ENCODE measurements around the gene KCNQ1. TPM values are rescaled to one million over a fixed set of nuclear protein-coding genes. Genes with fewer than 3 reads are reported as not detected.
A peak's percentile ranks its signal among the peaks of the same experiment; 100 is the strongest.

KCNQ1 gene
- polyA plus RNA-seq, 4 donors: 18.4 to 54.4 (median 21.3) TPM

GRCh38 chr11:2452321-2453012 is 7.7 kb downstream of the KCNQ1 start:
- peaks cover 0 to 15% (median 0%) of the 10 kb centered on the region in 3 donors for H3K36me3 ChIP-seq (ENCODE audit: control insufficient read depth in 3 of 3, insufficient read depth in 2 of 3, low read depth in 1 of 3, low read length in 3 of 3)
- FAIRE-seq (no peak), DNase-seq (no peak)
- 55 to 73% (median 72%) methylated on average over 20 of the region's 20 CpGs for WGBS, 3 donors
- no peaks in the 10 kb centered on the region for H3K9me3 ChIP-seq (ENCODE audit: control insufficient read depth in 2 of 2, insufficient read depth in 1 of 2, low read depth in 1 of 2, low read length in 1 of 2)
- no peaks in the 10 kb centered on the region for H3K27me3 ChIP-seq (ENCODE audit: control insufficient read depth in 3 of 3, insufficient read depth in 3 of 3, low read length in 3 of 3)
- no peak overlapping the region for H3K27ac ChIP-seq (ENCODE audit: low read depth in 1 of 3, low read length in 2 of 3)
- no peak overlapping the region for H3K4me3 ChIP-seq (ENCODE audit: low read depth in 1 of 3, low read length in 3 of 3)
- H3K4me1 ChIP-seq (ENCODE audit: control insufficient read depth in 3 of 3, insufficient read depth in 2 of 3, low read depth in 1 of 3, low read length in 2 of 3): no peaks in the 10 kb centered on the region

GRCh38 chr11:2453436-2453835 is 8.6 kb downstream of the KCNQ1 start:
- Histone ChIP-seq H3K4me3 (ENCODE audit: low read depth in 1 of 3, low read length in 3 of 3) (no peak overlapping the region), H3K27ac (ENCODE audit: low read depth in 1 of 3, low read length in 2 of 3) (no peak overlapping the region), H3K36me3 (ENCODE audit: control insufficient read depth in 3 of 3, insufficient read depth in 2 of 3, low read depth in 1 of 3, low read length in 3 of 3) (peaks cover 0 to 12% (median 0%) of the 10 kb centered on the region in 3 donors), H3K4me1 (ENCODE audit: control insufficient read depth in 3 of 3, insufficient read depth in 2 of 3, low read depth in 1 of 3, low read length in 2 of 3) (no peaks in the 10 kb centered on the region), H3K27me3 (ENCODE audit: control insufficient read depth in 3 of 3, insufficient read depth in 3 of 3, low read length in 3 of 3) (no peaks in the 10 kb centered on the region), H3K9me3 (ENCODE audit: control insufficient read depth in 2 of 2, insufficient read depth in 1 of 2, low read depth in 1 of 2, low read length in 1 of 2) (no peaks in the 10 kb centered on the region)
- 95 to 99% (median 97%) methylated on average over 5 of the region's 5 CpGs for WGBS, 3 donors
- FAIRE-seq (no peak), DNase-seq (no peak)

- Histone ChIP-seq H3K27me3 (ENCODE audit: control insufficient read depth in 3 of 3, insufficient read depth in 3 of 3, low read length in 3 of 3) (no peaks in the 10 kb centered on the region), H3K4me1 (ENCODE audit: control insufficient read depth in 3 of 3, insufficient read depth in 2 of 3, low read depth in 1 of 3, low read length in 2 of 3) (peaks cover 4 to 45% (median 11%) of the 10 kb centered on the region in 3 donors), H3K36me3 (ENCODE audit: control insufficient read depth in 3 of 3, insufficient read depth in 2 of 3, low read depth in 1 of 3, low read length in 3 of 3) (peaks cover 0 to 5% (median 0%) of the 10 kb centered on the region in 3 donors), H3K27ac (ENCODE audit: low read depth in 1 of 3, low read length in 2 of 3) (no peak overlapping the region), H3K4me3 (ENCODE audit: low read depth in 1 of 3, low read length in 3 of 3) (no peak overlapping the region), H3K9me3 (ENCODE audit: control insufficient read depth in 2 of 2, insufficient read depth in 1 of 2, low read depth in 1 of 2, low read length in 1 of 2) (no peaks in the 10 kb centered on the region)
- 87 to 92% (median 91%) methylated on average over 13 of the region's 13 CpGs for WGBS, 3 donors
- DNase-seq (no peak), FAIRE-seq (no peak)
These were observed 13.5 kb downstream of the KCNQ1 start for GRCh38 chr11:2458321-2458720.

- no peak overlapping the region for H3K4me3 ChIP-seq (ENCODE audit: low read depth in 1 of 3, low read length in 3 of 3)
- no peaks in the 10 kb centered on the region for H3K36me3 ChIP-seq (ENCODE audit: control insufficient read depth in 3 of 3, insufficient read depth in 2 of 3, low read depth in 1 of 3, low read length in 3 of 3)
- no peaks in the 10 kb centered on the region for H3K9me3 ChIP-seq (ENCODE audit: control insufficient read depth in 2 of 2, insufficient read depth in 1 of 2, low read depth in 1 of 2, low read length in 1 of 2)
- peak overlapping the region in 2 of 3 donors; percentile 34 to 82 for H3K27ac ChIP-seq (ENCODE audit: low read depth in 1 of 3, low read length in 2 of 3)
- 42 to 61% (median 58%) methylated on average over 18 to 20 of the region's 20 CpGs for whole genome bisulfite sequencing, 3 donors
- DNase-seq (no peak), FAIRE-seq (no peak)
- H3K4me1 ChIP-seq (ENCODE audit: control insufficient read depth in 3 of 3, insufficient read depth in 2 of 3, low read depth in 1 of 3, low read length in 2 of 3): peaks cover 6 to 50% (median 11%) of the 10 kb centered on the region in 3 donors
- H3K27me3 ChIP-seq (ENCODE audit: control insufficient read depth in 3 of 3, insufficient read depth in 3 of 3, low read length in 3 of 3): no peaks in the 10 kb centered on the region
These were observed 14.4 kb downstream of the KCNQ1 start for GRCh38 chr11:2459016-2459725.

- WGBS, 3 donors: 24 to 65% (median 41%) methylated on average over 11 to 13 of the region's 13 CpGs
- Histone ChIP-seq H3K27ac (ENCODE audit: low read depth in 1 of 3, low read length in 2 of 3) (peak overlapping the region; percentile 77 to 82 (median 79)), H3K9me3 (ENCODE audit: control insufficient read depth in 2 of 2, insufficient read depth in 1 of 2, low read depth in 1 of 2, low read length in 1 of 2) (no peaks in the 10 kb centered on the region), H3K4me3 (ENCODE audit: low read depth in 1 of 3, low read length in 3 of 3) (no peak overlapping the region), H3K27me3 (ENCODE audit: control insufficient read depth in 3 of 3, insufficient read depth in 3 of 3, low read length in 3 of 3) (no peaks in the 10 kb centered on the region), H3K36me3 (ENCODE audit: control insufficient read depth in 3 of 3, insufficient read depth in 2 of 3, low read depth in 1 of 3, low read length in 3 of 3) (no peaks in the 10 kb centered on the region), H3K4me1 (ENCODE audit: control insufficient read depth in 3 of 3, insufficient read depth in 2 of 3, low read depth in 1 of 3, low read length in 2 of 3) (peaks cover 10 to 50% (median 11%) of the 10 kb centered on the region in 3 donors)
- FAIRE-seq (no peak), DNase-seq (no peak)
These were observed 15.2 kb downstream of the KCNQ1 start for GRCh38 chr11:2459796-2460531.

GRCh38 chr11:2460540-2461252 is 15.9 kb downstream of the KCNQ1 start:
- Histone ChIP-seq H3K36me3 (ENCODE audit: control insufficient read depth in 3 of 3, insufficient read depth in 2 of 3, low read depth in 1 of 3, low read length in 3 of 3) (no peaks in the 10 kb centered on the region), H3K27me3 (ENCODE audit: control insufficient read depth in 3 of 3, insufficient read depth in 3 of 3, low read length in 3 of 3) (no peaks in the 10 kb centered on the region), H3K4me1 (ENCODE audit: control insufficient read depth in 3 of 3, insufficient read depth in 2 of 3, low read depth in 1 of 3, low read length in 2 of 3) (peaks cover 11 to 55% (median 15%) of the 10 kb centered on the region in 3 donors), H3K9me3 (ENCODE audit: control insufficient read depth in 2 of 2, insufficient read depth in 1 of 2, low read depth in 1 of 2, low read length in 1 of 2) (no peaks in the 10 kb centered on the region), H3K4me3 (ENCODE audit: low read depth in 1 of 3, low read length in 3 of 3) (no peak overlapping the region), H3K27ac (ENCODE audit: low read depth in 1 of 3, low read length in 2 of 3) (peak overlapping the region; percentile 77 to 82 (median 79))
- WGBS, 3 donors: 13 to 64% (median 42%) methylated on average over 15 of the region's 15 CpGs
- DNase-seq: peak; percentile 85
- FAIRE-seq: no peak

- Histone ChIP-seq H3K4me1 (ENCODE audit: control insufficient read depth in 3 of 3, insufficient read depth in 2 of 3, low read depth in 1 of 3, low read length in 2 of 3) (peaks cover 11 to 55% (median 17%) of the 10 kb centered on the region in 3 donors), H3K27me3 (ENCODE audit: control insufficient read depth in 3 of 3, insufficient read depth in 3 of 3, low read length in 3 of 3) (no peaks in the 10 kb centered on the region), H3K36me3 (ENCODE audit: control insufficient read depth in 3 of 3, insufficient read depth in 2 of 3, low read depth in 1 of 3, low read length in 3 of 3) (peaks cover 0 to under 1% (median 0%) of the 10 kb centered on the region in 3 donors), H3K4me3 (ENCODE audit: low read depth in 1 of 3, low read length in 3 of 3) (no peak overlapping the region), H3K9me3 (ENCODE audit: control insufficient read depth in 2 of 2, insufficient read depth in 1 of 2, low read depth in 1 of 2, low read length in 1 of 2) (no peaks in the 10 kb centered on the region), H3K27ac (ENCODE audit: low read depth in 1 of 3, low read length in 2 of 3) (peak overlapping the region; percentile 77 to 82 (median 79))
- DNase-seq (no peak), FAIRE-seq (no peak)
- 43 to 69% (median 48%) methylated on average over 17 of the region's 17 CpGs for WGBS, 3 donors
These were observed 16.6 kb downstream of the KCNQ1 start for GRCh38 chr11:2461253-2461955.

Measured in small intestine (tissue), 7 donors.